Subcutaneous abdominal adipose tissue (tissue), 5 donors: ENCODE measurements around the gene NUBPL.
"Not testable (repeated sequence)": the region's sequence is repeated elsewhere in the genome, so short reads cannot be mapped to it uniquely, and the experiment has no call there.

Experiments used
- H3K27ac ChIP-seq: one replicate; pipeline ENCODE4 v1.7.0; 2013; ENCODE audit warnings: low read depth, mild to moderate bottlenecking, inconsistent platforms, low read length, moderate library complexity
- H3K27me3 ChIP-seq, 5 donors: one replicate each; pipeline ENCODE4 v1.7.0; 2013; ENCODE audit warnings: low read length in 5 of 5, inconsistent platforms in 1 of 5; ENCODE audit not compliant: control insufficient read depth in 5 of 5, insufficient read depth in 4 of 5
- H3K36me3 ChIP-seq, 5 donors: one replicate each; pipeline ENCODE4 v1.7.0; 2013; ENCODE audit warnings: low read length in 5 of 5; ENCODE audit not compliant: control insufficient read depth in 5 of 5, insufficient read depth in 5 of 5
- H3K4me1 ChIP-seq, 5 donors: one replicate each; pipeline ENCODE4 v1.7.0; 2013; ENCODE audit warnings: low read length in 5 of 5, mild to moderate bottlenecking in 3 of 5, moderate library complexity in 1 of 5; ENCODE audit not compliant: control insufficient read depth in 5 of 5, insufficient read depth in 5 of 5
- H3K4me3 ChIP-seq, 5 donors: one replicate each; pipeline ENCODE4 v1.7.0; 2013; ENCODE audit warnings: low read length in 5 of 5, low read depth in 1 of 5
- H3K9ac ChIP-seq, 5 donors: one replicate each; pipeline ENCODE4 v1.7.0; 2013; ENCODE audit warnings: low read length in 5 of 5, mild to moderate bottlenecking in 4 of 5, moderate library complexity in 3 of 5
- H3K9me3 ChIP-seq, 5 donors: one replicate each; pipeline ENCODE4 v1.7.0; 2013; ENCODE audit warnings: low read length in 5 of 5; ENCODE audit not compliant: control insufficient read depth in 5 of 5
- donor health status: healthy.
- donor health status: healthy.
- donor health status: healthy.
- donor health status: healthy.
- donor health status: healthy.

NUBPL gene

GRCh38 chr14:31843361-31844091 lies 282.3 kb downstream of the NUBPL start:
- H3K9me3 ChIP-seq = no peaks in the 10 kb centered on the region
- H3K9ac ChIP-seq = no peak overlapping the region
- peaks cover 0 to 5% (median 0%) of the 10 kb centered on the region in 5 donors for H3K36me3 ChIP-seq
- no peak overlapping the region for H3K27ac ChIP-seq
- no peaks in the 10 kb centered on the region for H3K27me3 ChIP-seq
- H3K4me1 ChIP-seq = no peaks in the 10 kb centered on the region
- no peak overlapping the region for H3K4me3 ChIP-seq

- Histone ChIP-seq H3K27me3 (no peaks in the 10 kb centered on the region), H3K9me3 (no peaks in the 10 kb centered on the region), H3K4me1 (no peaks in the 10 kb centered on the region), H3K9ac (no peak overlapping the region), H3K27ac (no peak overlapping the region), H3K4me3 (no peak overlapping the region), H3K36me3 (peaks cover 0 to 9% (median 4%) of the 10 kb centered on the region in 5 donors)
Observed at GRCh38 chr14:31854508-31855075, 293.4 kb downstream of the NUBPL start.

- peaks cover 0 to 9% (median 4%) of the 10 kb centered on the region in 5 donors for H3K36me3 ChIP-seq
- no peaks in the 10 kb centered on the region for H3K27me3 ChIP-seq
- H3K9ac ChIP-seq = no peak overlapping the region
- no peaks in the 10 kb centered on the region for H3K9me3 ChIP-seq
- H3K4me3 ChIP-seq = no peak overlapping the region
- H3K4me1 ChIP-seq = no peaks in the 10 kb centered on the region
- no peak overlapping the region for H3K27ac ChIP-seq
Observed at GRCh38 chr14:31855262-31855661, 294.1 kb downstream of the NUBPL start.

GRCh38 chr14:31856003-31856402 lies 294.8 kb downstream of the NUBPL start:
- H3K4me1 ChIP-seq, H3K36me3 ChIP-seq, H3K4me3 ChIP-seq, H3K9ac ChIP-seq, H3K27ac ChIP-seq, H3K9me3 ChIP-seq, H3K27me3 ChIP-seq: not testable (repeated sequence)

GRCh38 chr14:31858868-31859267 lies 297.7 kb downstream of the NUBPL start:
- no peak overlapping the region for H3K4me3 ChIP-seq
- H3K4me1 ChIP-seq = no peaks in the 10 kb centered on the region
- no peaks in the 10 kb centered on the region for H3K9me3 ChIP-seq
- no peak overlapping the region for H3K9ac ChIP-seq
- H3K36me3 ChIP-seq = peaks cover 0 to 6% (median 0%) of the 10 kb centered on the region in 5 donors
- no peaks in the 10 kb centered on the region for H3K27me3 ChIP-seq
- no peak overlapping the region for H3K27ac ChIP-seq

- no peaks in the 10 kb centered on the region for H3K27me3 ChIP-seq
- H3K4me3 ChIP-seq = no peak overlapping the region
- no peaks in the 10 kb centered on the region for H3K36me3 ChIP-seq
- H3K9ac ChIP-seq = no peak overlapping the region
- no peak overlapping the region for H3K27ac ChIP-seq
- H3K9me3 ChIP-seq = peaks cover 0 to 8% (median 0%) of the 10 kb centered on the region in 5 donors
- H3K4me1 ChIP-seq = no peaks in the 10 kb centered on the region
Observed at GRCh38 chr14:31864937-31865855, 304.0 kb downstream of the NUBPL start.

GRCh38 chr14:31867570-31867969 lies 306.4 kb downstream of the NUBPL start:
- Histone ChIP-seq H3K4me3 (no peak overlapping the region), H3K27me3 (no peaks in the 10 kb centered on the region), H3K4me1 (no peaks in the 10 kb centered on the region), H3K9me3 (peaks cover 0 to 8% (median 0%) of the 10 kb centered on the region in 5 donors), H3K27ac (no peak overlapping the region), H3K9ac (no peak overlapping the region), H3K36me3 (no peaks in the 10 kb centered on the region)

- not testable (repeated sequence) for H3K9me3 ChIP-seq, H3K27ac ChIP-seq, H3K36me3 ChIP-seq, H3K4me3 ChIP-seq, H3K27me3 ChIP-seq, H3K9ac ChIP-seq, H3K4me1 ChIP-seq
Observed at GRCh38 chr14:31868096-31868495, 306.9 kb downstream of the NUBPL start.

- Histone ChIP-seq H3K27me3 (no peaks in the 10 kb centered on the region), H3K9me3 (no peaks in the 10 kb centered on the region), H3K9ac (peak overlapping the region in 2 of 5 donors; percentile 20 to 66), H3K4me1 (peaks cover 4 to 32% (median 8%) of the 10 kb centered on the region in 5 donors), H3K27ac (peak overlapping the region; percentile 45), H3K36me3 (no peaks in the 10 kb centered on the region), H3K4me3 (peak overlapping the region in 4 of 5 donors; percentile 45 to 66 (median 48))
Observed at GRCh38 chr14:31876741-31877140, 315.5 kb downstream of the NUBPL start.
